GM12875 (cell line): ENCODE data around the gene BHLHE23.

Experiments used
- H3K4me3 ChIP-seq: one replicate; pipeline ENCODE4 v1.5.1; 2011; ENCODE audit warnings: low read depth, low read length, control low read depth
- CTCF ChIP-seq: IDR thresholded peaks from 2 replicates; pipeline ENCODE4 v1.5.1; 2011; ENCODE audit warnings: low read depth, mild to moderate bottlenecking, control low read depth, inconsistent platforms, low read length, moderate library complexity, borderline replicate concordance; ENCODE audit not compliant: insufficient read depth

The BHLHE23 gene

GRCh38 chr20:63028461-63028921, 21.7 kb upstream of the BHLHE23 start:
- TF ChIP-seq CTCF = no peak
- H3K4me3 ChIP-seq = no peak overlapping the region

GRCh38 chr20:63027922-63028389, 21.2 kb upstream of the BHLHE23 start:
- no peak for TF ChIP-seq CTCF

GRCh38 chr20:63027221-63027921, 20.6 kb upstream of the BHLHE23 start:
- TF ChIP-seq CTCF = no peak
- no peak overlapping the region for H3K4me3 ChIP-seq

More at GRCh38 chr20:63027922-63028389, 21.2 kb upstream of the BHLHE23 start:
- no peak overlapping the region for H3K4me3 ChIP-seq

- no peak for TF ChIP-seq CTCF
- no peak overlapping the region for H3K4me3 ChIP-seq
Observed at GRCh38 chr20:63026582-63027165, 19.9 kb upstream of the BHLHE23 start.

GRCh38 chr20:63025534-63026331, 19.0 kb upstream of the BHLHE23 start:
- no peak for TF ChIP-seq CTCF
- H3K4me3 ChIP-seq = no peak overlapping the region

- H3K4me3 ChIP-seq = no peak overlapping the region
Observed at GRCh38 chr20:63024573-63025392, 18.0 kb upstream of the BHLHE23 start.

More at GRCh38 chr20:63024573-63025392, 18.0 kb upstream of the BHLHE23 start:
- TF ChIP-seq CTCF = no peak
